Body of pancreas (tissue), 4 donors: ENCODE data around the gene NDST4.

Experiments
- CTCF ChIP-seq, 7 experiments: fragments of 450-650 bp in 4 of 7; fragments of 200-600 bp in 3 of 7; sonication (generic) in 3 of 7; IDR thresholded peaks; one replicate each; pipeline ENCODE4 v1.5.1; 2016 to 2019; ENCODE audit warnings: antibody characterized with exemption in 7 of 7
- POLR2A ChIP-seq, 3 donors: fragments of 450-650 bp; IDR thresholded peaks; one replicate each; pipeline ENCODE4 v1.6.1; 2016; ENCODE audit warnings: antibody characterized with exemption in 3 of 3, mild to moderate bottlenecking in 2 of 3

GRCh38 chr4:114811564-114812301 is 301.7 kb downstream of the NDST4 start:
- TF ChIP-seq CTCF (IDR thresholded peaks at IDR 0.05) (no peak), POLR2A (IDR thresholded peaks at IDR 0.05) (no peak)
